Activated CD4-positive, alpha-beta T cell treated with anti-CD3 and anti-CD28 coated beads, Interleukin-10, Interleukin-2, amounts not matched to agents 100 ng/mL and 50 ng/mL, durations not matched to agents 16 hours and 8 hours (primary cell): ENCODE data around the gene PITPNC1.
"Not testable (repeated sequence)": the region's sequence is repeated elsewhere in the genome, so short reads cannot be mapped to it uniquely, and the experiment has no call there.

Experiments used
- DNase-seq: peaks from one replicate; pipeline ENCODE4 v3.0.0-alpha.2; 2020

PITPNC1 gene

GRCh38 chr17:67401598-67402504 lies 24.8 kb downstream of the PITPNC1 start:
- no peak for DNase-seq

DNA sequence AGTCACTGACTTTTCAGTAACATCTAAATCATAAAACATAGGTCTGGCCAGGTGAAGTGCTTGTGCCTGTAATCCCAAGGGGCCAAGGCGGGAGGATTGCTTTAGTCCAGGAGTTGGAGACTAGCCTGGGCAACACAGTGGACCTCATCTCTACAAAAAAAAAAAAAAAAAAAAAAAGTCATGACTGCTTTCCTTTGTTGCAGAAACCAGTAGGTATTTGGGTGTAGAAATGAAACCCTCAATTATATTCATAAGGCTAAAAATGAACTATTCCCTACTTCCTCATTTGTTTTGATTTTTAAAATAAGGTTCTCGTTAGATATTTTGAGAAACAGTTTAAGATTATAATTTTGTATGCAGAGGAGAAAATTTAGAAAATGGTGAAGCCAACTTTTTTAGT lies 26.0 kb downstream of the PITPNC1 start:
- no peak for DNase-seq

GRCh38 chr17:67403483-67403882 lies 26.4 kb downstream of the PITPNC1 start:
- DNase-seq = no peak

DNA sequence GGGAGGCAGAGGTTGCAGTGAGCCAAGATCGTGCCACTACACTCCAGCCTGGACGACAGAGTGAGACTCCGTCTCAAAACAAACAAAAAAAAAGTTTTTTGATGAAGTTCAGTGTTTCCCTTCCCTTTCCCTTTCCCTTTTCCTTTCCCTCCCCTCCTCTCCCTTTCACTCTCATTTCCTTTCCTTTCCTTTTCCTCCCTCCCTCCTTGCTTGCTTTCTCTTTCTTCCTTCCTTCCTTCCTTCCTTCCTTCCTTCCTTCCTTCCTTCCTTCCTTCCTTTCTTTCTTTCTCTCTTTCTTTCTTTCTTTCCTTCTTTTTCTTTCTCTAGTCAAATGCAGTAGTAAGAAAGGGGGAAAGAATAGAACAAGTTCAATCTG lies 31.4 kb downstream of the PITPNC1 start:
- DNase-seq = not testable (repeated sequence)

DNA sequence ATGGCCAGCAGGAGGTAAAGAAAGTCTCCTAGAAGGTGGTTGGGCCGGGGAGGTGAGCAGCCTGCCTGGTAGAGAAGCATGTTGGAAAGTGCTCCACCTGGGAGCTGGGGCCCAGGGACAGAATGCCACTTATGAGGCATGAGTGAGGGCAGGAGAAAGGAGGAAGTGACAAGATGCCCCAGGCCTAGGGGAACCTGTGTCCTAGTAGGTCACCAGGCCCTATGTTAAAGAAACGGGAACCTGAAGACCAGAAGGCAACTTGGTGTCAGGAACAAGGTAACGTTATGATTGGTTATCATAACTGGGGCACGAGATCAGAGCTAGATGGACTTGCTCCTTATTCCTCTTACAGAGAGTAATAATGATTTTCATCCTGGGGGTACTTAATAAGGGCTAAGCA lies 34.3 kb downstream of the PITPNC1 start:
- DNase-seq = no peak

DNA sequence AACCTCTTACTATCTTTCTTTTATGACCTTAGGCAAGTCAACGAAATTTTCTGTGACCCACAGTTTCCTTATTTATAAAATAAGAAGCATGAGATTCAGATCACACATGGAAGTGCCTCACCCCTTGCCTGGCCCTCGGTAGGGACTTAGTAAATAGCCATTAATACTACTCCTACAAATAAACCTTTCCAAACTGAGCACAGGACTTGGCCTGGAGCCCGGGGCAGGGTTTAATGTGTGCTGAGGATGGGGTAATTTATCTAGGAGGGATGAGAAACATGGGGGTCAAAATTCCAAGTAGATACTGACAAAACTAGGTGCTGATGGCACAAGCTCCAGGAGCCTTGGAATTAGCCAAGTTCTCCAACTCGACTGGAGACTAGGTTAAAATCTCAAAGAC lies 35.0 kb downstream of the PITPNC1 start:
- DNase-seq = no peak

- no peak for DNase-seq
Measured at GRCh38 chr17:67412941-67413340, 35.9 kb downstream of the PITPNC1 start.

GRCh38 chr17:67413388-67413787 lies 36.3 kb downstream of the PITPNC1 start:
- DNase-seq = no peak

GRCh38 chr17:67414130-67414529 lies 37.0 kb downstream of the PITPNC1 start:
- DNase-seq = no peak

GRCh38 chr17:67414559-67414958 lies 37.5 kb downstream of the PITPNC1 start:
- no peak for DNase-seq

DNA sequence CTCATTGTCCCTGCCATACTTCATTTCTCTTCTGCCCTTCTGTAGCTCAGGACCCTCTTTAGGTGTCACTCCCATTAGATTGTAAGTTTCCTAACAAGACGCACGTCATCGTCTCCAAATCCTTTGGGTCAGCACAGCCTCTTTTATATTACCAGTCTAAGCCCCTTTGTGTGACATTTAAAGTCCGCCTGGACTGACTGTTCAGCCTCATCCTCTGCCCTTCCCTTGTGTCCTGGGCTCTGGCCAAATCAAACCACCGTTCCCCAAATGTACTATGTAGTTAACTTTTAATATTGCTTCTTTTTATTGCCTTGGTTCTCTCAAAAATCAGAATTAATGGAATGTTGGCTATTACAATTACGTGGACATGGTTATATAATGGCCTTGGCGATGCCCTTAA lies 38.2 kb downstream of the PITPNC1 start:
- DNase-seq = no peak

- DNase-seq = no peak
Measured at GRCh38 chr17:67417507-67417906, 40.4 kb downstream of the PITPNC1 start.

DNA sequence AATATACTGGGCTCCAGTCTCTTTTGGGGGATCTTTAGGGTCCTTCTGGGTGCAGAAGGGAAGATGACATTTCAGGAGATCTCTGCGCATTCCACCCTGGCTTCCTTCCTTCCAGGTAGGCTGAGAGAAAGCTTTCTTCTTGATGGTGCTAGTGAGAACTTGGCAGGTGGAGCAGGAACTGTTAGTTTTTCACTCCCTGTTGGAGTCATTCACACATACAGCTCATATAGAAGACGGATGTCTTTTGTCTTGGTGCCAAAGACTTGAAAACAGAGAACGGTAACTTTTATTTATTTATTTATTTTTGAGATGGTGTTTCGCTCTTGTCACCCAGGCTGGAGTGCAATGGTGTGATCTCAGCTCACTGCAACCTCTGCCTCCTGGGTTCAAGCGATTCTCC lies 43.9 kb downstream of the PITPNC1 start:
- DNase-seq = no peak

- peak; percentile 93 for DNase-seq
Measured at GRCh38 chr17:67421869-67422273, 44.8 kb downstream of the PITPNC1 start.

- not testable (repeated sequence) for DNase-seq
Measured at GRCh38 chr17:67422296-67422695, 45.2 kb downstream of the PITPNC1 start.

GRCh38 chr17:67422897-67423296 lies 45.8 kb downstream of the PITPNC1 start:
- no peak for DNase-seq

DNA sequence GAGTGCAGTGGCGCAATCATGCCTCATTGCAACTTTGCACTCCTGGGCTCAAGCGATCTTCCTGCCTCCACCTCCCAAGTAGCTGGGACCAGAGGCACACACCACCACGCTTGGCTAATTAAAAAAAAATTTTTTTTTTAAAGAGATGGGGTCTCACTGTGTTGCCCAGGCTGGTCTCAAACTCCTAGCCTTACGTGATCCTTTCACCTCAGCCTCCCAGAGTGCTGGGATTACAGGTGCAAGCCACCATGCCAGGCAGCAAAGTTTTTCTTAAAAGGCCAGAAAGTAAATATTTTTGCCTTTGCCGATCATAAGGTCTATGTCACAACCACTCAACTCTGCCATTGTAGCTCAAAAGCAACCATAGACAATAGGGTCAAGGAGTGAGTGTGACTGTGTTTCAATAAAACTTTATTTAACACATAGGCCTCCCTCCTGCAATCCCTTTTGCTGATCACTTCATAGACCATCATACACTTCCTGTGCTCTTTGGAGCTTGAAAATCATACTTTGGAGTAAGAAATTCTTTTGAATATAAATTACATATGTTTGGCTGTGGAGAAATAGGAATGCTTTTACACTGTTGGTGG lies 48.6 kb downstream of the PITPNC1 start:
- DNase-seq = no peak

- no peak for DNase-seq
Measured at GRCh38 chr17:67427424-67427823, 50.3 kb downstream of the PITPNC1 start.

GRCh38 chr17:67430515-67430914 lies 53.4 kb downstream of the PITPNC1 start:
- DNase-seq = not testable (repeated sequence)

DNA sequence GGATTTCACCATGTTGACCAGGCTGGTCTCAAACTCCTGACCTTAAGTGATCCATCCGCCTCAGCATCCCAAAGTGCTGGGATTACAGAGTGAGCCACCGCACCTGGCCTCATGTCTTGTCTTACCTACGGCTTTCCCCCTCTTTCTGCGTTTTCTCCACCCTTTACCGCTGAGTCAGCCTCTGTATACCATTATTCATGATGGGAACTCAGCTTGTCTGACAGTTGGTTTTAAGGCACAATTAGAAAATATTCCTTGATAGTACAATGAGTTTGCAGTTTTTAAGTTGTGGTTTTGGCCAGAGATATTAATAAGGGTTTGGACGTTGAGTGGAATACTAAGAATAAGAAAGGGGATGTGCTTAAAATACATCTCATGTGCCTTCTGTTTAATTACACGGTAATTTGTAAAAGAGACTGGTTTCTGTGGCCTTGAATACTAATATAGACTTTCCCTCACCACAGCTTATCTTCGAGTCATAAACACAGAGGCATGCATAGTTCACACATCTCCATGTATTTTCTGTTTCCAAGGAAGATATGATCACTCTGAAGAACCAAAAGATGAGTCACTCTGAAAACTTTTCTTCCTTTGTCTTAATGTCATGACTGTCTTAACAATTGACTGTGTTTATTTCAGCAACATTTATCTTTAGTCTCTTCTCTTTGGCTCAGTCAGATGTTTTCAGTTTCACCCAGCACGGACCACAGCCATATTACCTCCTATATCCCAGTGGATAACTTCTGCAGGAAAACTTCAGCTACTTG lies 54.4 kb downstream of the PITPNC1 start:
- DNase-seq = peak; percentile 85

DNA sequence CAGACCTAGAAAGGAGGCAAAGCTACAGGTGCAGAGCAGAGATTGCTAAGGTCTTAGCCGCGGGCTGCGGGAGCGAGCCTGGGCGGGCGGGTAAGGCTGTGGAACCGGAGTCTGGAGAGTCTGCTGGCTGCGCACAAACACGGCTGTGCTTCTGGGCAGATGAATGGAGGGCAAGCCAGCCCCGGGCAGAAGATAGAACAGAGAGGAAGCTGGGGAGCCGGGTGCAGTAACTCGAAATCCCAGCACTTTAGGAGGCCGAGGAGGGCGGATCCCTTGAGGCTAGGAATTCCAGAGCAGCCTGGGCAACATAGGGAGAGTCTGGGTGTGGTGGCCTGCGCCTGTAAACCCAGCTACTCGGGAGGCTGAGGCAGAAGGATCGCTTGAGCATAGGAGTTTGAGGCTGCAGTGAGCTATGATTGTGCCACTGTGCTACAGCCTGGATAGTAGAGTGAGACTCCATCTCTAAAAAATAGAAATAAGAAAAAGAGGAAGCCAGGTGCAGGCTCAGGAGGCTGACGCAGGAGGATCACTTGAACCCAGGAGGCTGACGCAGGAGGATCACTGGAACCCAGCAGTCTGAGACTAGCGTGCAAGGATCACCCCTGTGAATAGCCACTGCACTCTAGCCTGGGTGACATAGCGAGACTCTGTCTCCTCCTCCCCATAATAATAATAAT lies 56.3 kb downstream of the PITPNC1 start:
- no peak for DNase-seq

- peak; percentile 74 for DNase-seq
Measured at GRCh38 chr17:67434061-67434525, 57.0 kb downstream of the PITPNC1 start.

DNA sequence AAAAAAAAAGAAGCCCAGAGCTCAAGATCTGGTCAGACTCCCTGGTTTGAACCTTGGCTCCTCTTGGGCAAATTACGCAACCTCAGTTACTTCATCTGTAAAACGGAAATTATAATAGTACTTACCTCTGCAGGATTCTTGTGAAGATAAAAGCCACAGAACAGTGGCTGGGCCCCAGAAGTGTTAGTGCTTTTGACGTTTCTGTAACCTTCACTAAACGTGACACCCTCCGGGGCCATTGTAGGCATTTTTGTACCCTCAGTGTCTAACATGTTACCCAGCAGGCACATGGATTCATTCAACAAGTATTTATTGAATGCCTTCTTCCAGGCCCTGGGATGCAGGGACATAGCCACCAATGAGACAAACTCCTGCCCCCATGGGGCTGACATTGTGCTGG lies 58.0 kb downstream of the PITPNC1 start:
- peak; percentile 87 for DNase-seq
